ENCODE results near the gene SOX10. TPM values are rescaled to one million over a fixed set of nuclear protein-coding genes. Genes with fewer than 3 reads are reported as not detected.

The SOX10 gene
- total and polyA plus RNA-seq, 2 of the 4 experiments (the other 2 are of a cell fraction), result not detected

- no peak overlapping the region for H3K27ac ChIP-seq (ENCODE audit: insufficient read depth, low read length)
- no TSS peak for BruUV-seq (replicated peaks)
- no peaks in the 10 kb centered on the region for H3K9me1 ChIP-seq (ENCODE audit: insufficient read depth, low read length)
- H2BK5ac ChIP-seq (ENCODE audit: low read depth, low read length, poor library complexity, severe bottlenecking), result no peak overlapping the region
- no peak overlapping the region for H4K91ac ChIP-seq (ENCODE audit: insufficient read depth, low read depth, low read length)
- POLR2A ChIA-PET (ENCODE audit: unreplicated experiment), result no interaction called here
- in situ Hi-C loops (cut with MboI; ENCODE audit: low sequenced_read_pairs), result no loop called here
- no peaks in the 10 kb centered on the region for H3K36me3 ChIP-seq (ENCODE audit: control insufficient read depth, insufficient read depth, low read length)
- no peak overlapping the region for H3K4me2 ChIP-seq (ENCODE audit: low read depth, low read length)
- H3K9me3 ChIP-seq (ENCODE audit: control insufficient read depth, insufficient read depth, low read length), result no peaks in the 10 kb centered on the region
- H2AK5ac ChIP-seq (ENCODE audit: low read depth, low read length), result no peak overlapping the region
- H3K4me3 ChIP-seq (ENCODE audit: insufficient read depth, low read depth, low read length), result no peak overlapping the region
- H2BK20ac ChIP-seq (ENCODE audit: low read depth, low read length), result no peak overlapping the region
- H4K5ac ChIP-seq (ENCODE audit: low read depth, low read length), result no peak overlapping the region
- H2BK120ac ChIP-seq (ENCODE audit: low read depth, low read length), result no peak overlapping the region
- H3K79me1 ChIP-seq (ENCODE audit: low read depth in 1 of 2, low read length in 2 of 2), result no peaks in the 10 kb centered on the region
- ATAC-seq (ENCODE audit: low read depth) (no peak), DNase-seq (no peak)
- H3K56ac ChIP-seq (ENCODE audit: extremely low read depth, insufficient read depth, low read length), result no peak overlapping the region
- no peak overlapping the region for H3K4ac ChIP-seq (ENCODE audit: low read depth, low read length)
- peaks cover 21% of the 10 kb centered on the region for H3K27me3 ChIP-seq (ENCODE audit: control insufficient read depth, insufficient read depth, low read length)
- no peak overlapping the region for H3K18ac ChIP-seq (ENCODE audit: low read depth, low read length)
- TF ChIP-seq CHD1 (IDR thresholded peaks at IDR 0.05; ENCODE audit: low read depth, low read length) (no peak), RAD21 (IDR thresholded peaks at IDR 0.05; ENCODE audit: low read length) (no peak), MAFK (IDR thresholded peaks at IDR 0.05; ENCODE audit: low read depth, low read length) (no peak), RCOR1 (IDR thresholded peaks at IDR 0.05; ENCODE audit: insufficient replicate concordance, low read length) (no peak), USF2 (IDR thresholded peaks at IDR 0.05; ENCODE audit: low read depth, low read length) (no peak), SMC3 (IDR thresholded peaks at IDR 0.05; ENCODE audit: low read depth, low read length) (no peak)
- H2AFZ ChIP-seq (replicated peaks; ENCODE audit: low read length, poor library complexity), result no peak overlapping the region
- H4K8ac ChIP-seq (ENCODE audit: low read depth in 2 of 2, low read length in 2 of 2), result no peak overlapping the region
- intact Hi-C loops (cut with micrococcal nuclease), result no loop called here
- H3K23ac ChIP-seq (ENCODE audit: low read depth, low read length), result no peak overlapping the region
- no peak overlapping the region for H2BK15ac ChIP-seq (ENCODE audit: low read depth, low read length)
- H3K14ac ChIP-seq (replicated peaks; ENCODE audit: low read depth, low read length), result no peak overlapping the region
- no peak overlapping the region for H2AK9ac ChIP-seq (replicated peaks; ENCODE audit: low read depth, low read length, poor library complexity)
- no peak overlapping the region for H3K9ac ChIP-seq (ENCODE audit: low read depth, low read length)
- dilution Hi-C loops (cut with HindIII; ENCODE audit: low sequenced_read_pairs, unreplicated experiment), result no loop called here
- CTCF ChIA-PET, result no interaction called here
- WGBS, 2 experiments (ENCODE audit: extremely low coverage in 2 of 2, insufficient read length in 1 of 2), result 94% methylated on average over 3 of the region's 6 CpGs; no CpG with 5 or more reads in 1 of the 2 experiments
- no peaks in the 10 kb centered on the region for H3K4me1 ChIP-seq (ENCODE audit: control insufficient read depth, insufficient read depth, low read length)
- no peaks in the 10 kb centered on the region for H4K20me1 ChIP-seq (ENCODE audit: insufficient read depth, low read length)
Observed at GRCh38 chr22:38005943-38006342, 21.6 kb upstream of the SOX10 start.
